Measurements from ENCODE around the gene ARHGEF1. TPM values are rescaled to one million over a fixed set of nuclear protein-coding genes. Genes with fewer than 3 reads are reported as not detected.

The ARHGEF1 gene
- total and polyA plus RNA-seq, 2 donors: 20.1 to 59.2 TPM

DNA sequence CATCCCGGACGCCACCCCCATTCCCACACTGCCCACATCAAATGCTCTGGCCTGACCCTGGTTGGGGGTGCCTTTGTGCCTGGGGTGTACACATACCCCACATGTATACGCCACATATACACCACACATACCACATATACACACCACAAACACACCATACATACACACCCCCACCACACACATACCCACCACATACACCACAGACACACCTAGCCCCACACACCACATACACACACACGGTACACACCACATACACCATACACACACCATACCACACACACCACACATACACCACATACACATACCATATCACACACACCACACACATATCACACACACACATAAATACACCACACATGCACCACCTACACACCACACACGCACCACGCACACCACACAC is 35.1 kb downstream of the ARHGEF1 start:
- Histone ChIP-seq H3K4me1 (ENCODE audit: insufficient read depth) (no peaks in the 10 kb centered on the region), H3K27ac (ENCODE audit: low read depth) (no peak overlapping the region), H3K4me3 (ENCODE audit: low read depth, low read length) (no peak overlapping the region), H3K36me3 (ENCODE audit: insufficient read depth) (no peaks in the 10 kb centered on the region)
- WGBS: 83% methylated on average over 6 of the region's 6 CpGs
- DNase-seq (ENCODE audit: extremely low spot score): no peak

DNA sequence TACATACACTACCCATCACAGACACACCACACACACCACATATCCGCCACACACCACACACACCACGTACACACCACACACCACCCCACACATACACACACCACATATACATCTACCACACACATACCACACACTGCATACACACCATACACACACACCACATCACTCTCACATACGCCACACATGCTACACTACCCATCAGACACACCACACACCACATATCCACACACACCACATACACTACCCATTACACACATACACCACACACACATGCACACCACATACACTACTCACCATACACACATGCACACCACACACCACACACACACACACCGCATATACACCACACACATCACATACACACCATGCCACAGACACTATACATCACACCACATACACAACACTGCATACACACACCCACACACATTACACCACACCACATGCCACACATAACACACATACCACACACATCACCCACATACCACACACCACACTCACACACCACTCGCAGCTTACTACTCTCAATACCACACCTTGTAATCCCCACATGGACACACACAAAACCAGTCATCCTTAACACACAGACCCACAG is 35.8 kb downstream of the ARHGEF1 start:
- 86% methylated on average over 5 of the region's 5 CpGs for WGBS
- Histone ChIP-seq H3K4me1 (ENCODE audit: insufficient read depth) (no peaks in the 10 kb centered on the region), H3K36me3 (ENCODE audit: insufficient read depth) (no peaks in the 10 kb centered on the region), H3K27ac (ENCODE audit: low read depth) (no peak overlapping the region), H3K4me3 (ENCODE audit: low read depth, low read length) (no peak overlapping the region)
- DNase-seq (ENCODE audit: extremely low spot score): no peak

DNA sequence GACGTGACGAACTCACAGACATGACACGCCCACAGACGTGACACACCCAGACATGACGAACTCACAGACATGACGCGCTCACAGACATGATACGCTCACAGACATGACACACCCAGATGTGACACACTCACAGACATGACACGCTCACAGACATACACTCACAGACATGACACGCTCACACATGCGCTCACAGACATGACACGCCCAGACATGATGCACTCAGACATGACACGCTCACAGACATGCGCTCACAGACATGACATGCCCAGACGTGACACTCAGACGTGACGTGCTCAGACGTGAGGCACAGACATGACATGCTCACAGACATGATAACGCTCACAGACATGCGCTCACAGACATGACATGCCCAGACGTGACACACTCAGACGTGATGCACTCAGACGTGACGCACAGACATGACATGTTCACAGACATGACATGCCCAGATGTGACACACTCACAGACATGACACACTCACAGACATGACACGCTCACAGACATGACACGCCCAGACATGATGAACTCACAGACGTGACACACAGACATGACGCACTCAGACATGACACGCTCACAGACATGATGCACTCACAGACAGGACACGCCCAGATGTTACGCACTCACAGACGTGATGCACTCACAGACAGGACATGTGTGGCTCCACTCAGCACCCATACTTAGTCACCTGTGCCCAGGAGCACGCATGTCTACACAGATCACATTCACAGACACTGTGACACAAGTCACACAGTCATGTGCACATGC is 37.1 kb downstream of the ARHGEF1 start:
- no peak for DNase-seq (ENCODE audit: extremely low spot score)
- no peak overlapping the region for H3K4me3 ChIP-seq (ENCODE audit: low read depth, low read length)
- WGBS: 86% methylated on average over 33 of the region's 33 CpGs

DNA sequence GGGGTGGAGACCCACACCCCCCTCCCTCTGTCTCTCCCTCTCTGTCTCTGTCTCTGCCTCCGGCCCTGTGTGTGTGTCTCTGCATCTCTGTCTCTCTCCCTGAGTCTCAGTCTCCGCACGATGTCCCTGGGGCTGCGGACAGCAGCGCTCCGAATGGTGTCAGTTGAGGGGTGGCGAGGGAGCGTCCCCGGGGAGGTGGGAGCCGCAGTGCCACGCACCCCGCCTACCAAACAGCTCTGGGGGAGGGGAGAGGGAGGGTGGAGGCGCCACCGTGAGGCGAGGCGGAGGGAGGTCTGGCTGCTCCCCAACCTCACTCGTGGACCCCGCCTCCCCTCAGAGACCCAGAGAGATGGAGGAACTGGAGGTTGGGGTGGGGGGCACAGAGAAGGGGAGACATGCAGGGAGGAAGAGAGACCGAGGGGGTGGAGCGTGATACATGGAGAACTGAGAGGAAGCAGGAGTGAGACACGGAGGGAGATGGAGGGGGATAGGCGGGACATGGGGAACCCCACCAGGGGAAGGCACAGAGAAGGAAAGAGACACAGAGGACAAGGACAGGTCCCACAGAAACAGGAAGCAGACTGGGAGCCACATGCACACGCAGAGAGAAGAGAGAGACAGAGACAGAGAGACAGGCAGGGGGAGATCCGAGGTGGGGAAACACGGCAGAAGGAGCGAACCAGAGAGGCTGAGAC is 38.0 kb downstream of the ARHGEF1 start:
- H3K4me3 ChIP-seq (ENCODE audit: low read depth, low read length): no peak overlapping the region
- 7% methylated on average over 26 of the region's 26 CpGs for WGBS
- DNase-seq (ENCODE audit: extremely low spot score): no peak

More for the DNA sequence above, 37.1 kb downstream of the ARHGEF1 start:
- no peaks in the 10 kb centered on the region for H3K36me3 ChIP-seq (ENCODE audit: insufficient read depth)
- H3K27ac ChIP-seq (ENCODE audit: low read depth): no peak overlapping the region
- no peaks in the 10 kb centered on the region for H3K4me1 ChIP-seq (ENCODE audit: insufficient read depth)

DNA sequence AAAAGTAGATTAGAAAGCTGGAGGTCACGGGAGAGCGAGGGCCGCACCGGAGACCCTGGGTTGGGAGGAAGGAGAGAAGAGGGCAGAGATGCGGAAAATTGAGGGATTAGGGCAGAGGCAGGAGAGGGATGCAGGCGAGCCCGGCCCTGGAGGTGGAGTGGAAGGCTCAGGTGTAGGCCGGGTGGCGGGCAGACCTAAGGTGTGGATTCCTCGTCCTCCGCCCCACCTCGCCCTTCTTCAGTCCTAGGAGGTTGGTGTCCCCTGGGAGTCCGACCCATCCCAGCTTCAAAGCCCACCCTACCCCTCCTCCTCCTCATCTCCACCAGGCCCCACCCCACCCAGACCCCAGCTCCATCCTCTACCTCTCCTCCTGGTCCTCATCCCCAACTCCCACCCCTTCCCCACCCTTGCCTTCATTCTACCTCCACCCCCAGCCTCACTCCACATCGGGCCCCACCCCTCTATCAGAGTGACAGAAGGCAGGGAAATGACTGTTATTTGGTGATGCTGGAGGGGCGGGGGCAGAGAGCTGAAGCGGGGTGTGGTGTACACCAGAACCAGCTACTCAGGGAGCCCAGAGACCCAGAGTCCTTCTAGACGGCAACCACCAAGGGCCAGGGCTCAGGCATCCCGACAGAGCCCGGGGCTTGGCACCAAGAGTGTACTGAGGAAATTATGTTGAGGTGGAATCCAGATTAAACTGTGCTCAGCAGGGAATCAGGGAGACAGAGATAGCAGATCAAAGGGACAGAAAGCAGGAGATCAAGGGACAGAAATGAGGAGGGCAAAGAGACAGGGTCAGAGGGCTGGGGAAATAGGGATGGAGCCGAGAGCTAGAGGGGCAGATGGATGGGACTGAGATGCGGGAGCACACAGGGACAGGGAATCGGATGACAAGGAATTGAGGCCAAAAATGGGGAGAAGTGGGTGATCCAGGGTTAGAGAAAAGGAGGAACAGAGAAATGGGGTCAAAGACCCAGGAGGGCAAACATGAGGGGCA is 38.9 kb downstream of the ARHGEF1 start:
- WGBS: 8% methylated on average over 22 of the region's 22 CpGs
- H3K27ac ChIP-seq (ENCODE audit: low read depth): no peak overlapping the region
- H3K4me1 ChIP-seq (ENCODE audit: insufficient read depth): no peaks in the 10 kb centered on the region
- no peak for DNase-seq (ENCODE audit: extremely low spot score)
- H3K4me3 ChIP-seq (ENCODE audit: low read depth, low read length): no peak overlapping the region
- no peaks in the 10 kb centered on the region for H3K36me3 ChIP-seq (ENCODE audit: insufficient read depth)

More for the DNA sequence above, 38.0 kb downstream of the ARHGEF1 start:
- H3K27ac ChIP-seq (ENCODE audit: low read depth): no peak overlapping the region
- H3K4me1 ChIP-seq (ENCODE audit: insufficient read depth): no peaks in the 10 kb centered on the region
- no peaks in the 10 kb centered on the region for H3K36me3 ChIP-seq (ENCODE audit: insufficient read depth)

DNA sequence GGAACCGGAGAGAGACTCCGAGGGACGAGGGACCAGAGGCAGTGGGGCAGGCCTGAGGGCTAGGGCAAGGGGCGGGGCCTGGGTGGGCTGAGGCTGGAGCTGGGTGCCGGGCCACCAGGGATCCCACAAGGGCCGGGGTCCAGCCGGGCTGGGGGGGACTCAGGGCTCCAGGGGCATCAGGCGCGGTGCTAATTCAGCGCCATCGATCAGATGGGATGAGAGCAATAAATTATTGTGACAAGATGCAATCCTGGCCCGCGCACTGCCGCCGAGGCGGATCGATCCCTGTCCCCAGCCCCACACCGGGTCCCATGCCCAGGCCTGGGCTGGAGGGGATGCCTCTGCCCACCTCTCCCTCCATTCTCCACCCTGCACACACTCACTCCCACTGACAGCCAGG is 39.6 kb downstream of the ARHGEF1 start:
- no peak for DNase-seq (ENCODE audit: extremely low spot score)
- WGBS: 9% methylated on average over 18 of the region's 18 CpGs

DNA sequence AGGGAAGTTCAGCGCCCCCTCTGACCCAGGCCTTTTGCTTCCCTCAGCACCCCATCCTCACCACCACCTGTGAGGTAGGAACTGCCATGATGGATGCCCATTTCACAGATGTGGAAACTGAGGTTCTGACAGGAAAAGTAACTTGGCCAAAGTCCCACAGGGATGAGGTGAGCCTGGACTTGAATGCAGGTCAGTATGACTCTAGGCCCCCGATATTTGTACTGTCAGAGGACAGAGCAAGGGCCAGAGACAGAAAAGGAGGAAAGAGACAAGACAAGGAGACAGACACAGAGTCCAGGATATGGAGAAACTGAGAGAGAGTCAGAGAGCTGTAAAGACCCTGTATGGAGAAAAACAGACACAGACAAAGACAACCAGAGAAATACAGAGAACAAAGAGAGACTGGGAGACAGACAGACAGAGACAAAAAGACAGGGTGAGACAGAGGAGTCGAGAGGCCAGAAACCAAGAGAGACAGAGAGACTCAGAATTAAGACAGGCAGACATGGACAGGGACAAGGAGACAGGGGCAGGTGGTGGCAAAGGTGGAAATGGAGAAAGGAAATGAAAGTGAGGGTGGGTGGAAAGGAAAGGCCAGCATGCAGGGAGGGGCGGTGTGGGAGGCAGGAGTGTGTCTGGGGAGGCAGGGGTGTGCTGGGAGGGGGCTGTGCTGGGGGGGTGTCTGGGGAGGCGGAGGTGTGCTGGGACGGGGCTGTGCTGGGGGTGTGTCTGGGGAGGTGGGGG is 40.2 kb downstream of the ARHGEF1 start:
- Histone ChIP-seq H3K4me3 (ENCODE audit: low read depth, low read length) (no peak overlapping the region), H3K36me3 (ENCODE audit: insufficient read depth) (no peaks in the 10 kb centered on the region), H3K4me1 (ENCODE audit: insufficient read depth) (peaks cover 1% of the 10 kb centered on the region), H3K27ac (ENCODE audit: low read depth) (no peak overlapping the region)
- no peak for DNase-seq (ENCODE audit: extremely low spot score)
- 23% methylated on average over 6 of the region's 6 CpGs for WGBS

More for the DNA sequence above, 39.6 kb downstream of the ARHGEF1 start:
- no peak overlapping the region for H3K4me3 ChIP-seq (ENCODE audit: low read depth, low read length)
- H3K27ac ChIP-seq (ENCODE audit: low read depth): no peak overlapping the region
- H3K4me1 ChIP-seq (ENCODE audit: insufficient read depth): no peaks in the 10 kb centered on the region
- no peaks in the 10 kb centered on the region for H3K36me3 ChIP-seq (ENCODE audit: insufficient read depth)

DNA sequence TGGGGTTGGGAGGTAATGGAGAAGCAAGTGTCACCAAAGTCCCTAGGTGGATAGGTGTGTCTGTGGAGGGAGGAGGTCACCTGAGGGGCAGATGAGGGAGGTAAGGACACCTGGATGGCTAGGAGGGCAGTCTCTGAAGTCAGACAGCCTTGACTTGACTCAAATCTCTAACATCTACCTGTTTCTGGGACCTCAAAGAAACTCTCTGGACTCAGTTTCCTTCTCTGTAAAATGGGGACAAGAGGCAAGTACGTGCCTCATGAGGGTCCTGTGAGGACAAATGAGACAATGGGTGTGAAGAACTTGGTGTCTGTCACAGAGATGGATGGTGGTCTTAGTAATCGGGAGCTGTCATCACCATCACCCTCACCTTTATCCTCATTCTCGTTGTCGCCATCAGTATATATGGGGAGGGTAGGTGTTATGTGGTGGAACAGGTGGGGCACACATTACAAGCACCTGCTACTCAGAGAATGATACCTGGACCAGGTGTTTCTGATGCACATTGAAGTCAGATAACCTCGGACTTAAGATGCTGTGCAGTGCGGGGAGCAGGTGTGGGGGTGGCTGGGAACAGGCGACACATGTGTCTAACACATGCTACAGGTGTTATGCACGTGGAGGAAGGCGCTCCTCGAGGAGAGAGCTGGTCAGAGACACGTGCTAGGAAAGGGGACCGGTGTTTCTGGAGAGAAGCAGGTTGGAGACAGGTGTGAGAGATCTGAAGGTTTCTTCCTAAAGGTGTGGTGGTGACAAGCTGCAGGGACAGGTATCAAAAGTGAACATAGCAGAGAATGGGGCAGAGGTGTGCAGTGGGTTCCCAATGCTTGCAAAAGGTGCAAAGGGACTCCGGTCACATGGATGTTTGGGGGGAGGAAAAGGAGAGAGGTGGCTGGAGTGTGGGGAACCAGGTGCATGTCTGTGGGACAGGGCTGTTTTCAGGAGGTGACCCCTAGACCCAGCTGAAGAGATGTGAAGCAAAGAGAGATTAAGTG is 41.5 kb downstream of the ARHGEF1 start:
- H3K36me3 ChIP-seq (ENCODE audit: insufficient read depth): no peaks in the 10 kb centered on the region
- DNase-seq (ENCODE audit: extremely low spot score): no peak
- 41% methylated on average over 13 of the region's 13 CpGs for WGBS

DNA sequence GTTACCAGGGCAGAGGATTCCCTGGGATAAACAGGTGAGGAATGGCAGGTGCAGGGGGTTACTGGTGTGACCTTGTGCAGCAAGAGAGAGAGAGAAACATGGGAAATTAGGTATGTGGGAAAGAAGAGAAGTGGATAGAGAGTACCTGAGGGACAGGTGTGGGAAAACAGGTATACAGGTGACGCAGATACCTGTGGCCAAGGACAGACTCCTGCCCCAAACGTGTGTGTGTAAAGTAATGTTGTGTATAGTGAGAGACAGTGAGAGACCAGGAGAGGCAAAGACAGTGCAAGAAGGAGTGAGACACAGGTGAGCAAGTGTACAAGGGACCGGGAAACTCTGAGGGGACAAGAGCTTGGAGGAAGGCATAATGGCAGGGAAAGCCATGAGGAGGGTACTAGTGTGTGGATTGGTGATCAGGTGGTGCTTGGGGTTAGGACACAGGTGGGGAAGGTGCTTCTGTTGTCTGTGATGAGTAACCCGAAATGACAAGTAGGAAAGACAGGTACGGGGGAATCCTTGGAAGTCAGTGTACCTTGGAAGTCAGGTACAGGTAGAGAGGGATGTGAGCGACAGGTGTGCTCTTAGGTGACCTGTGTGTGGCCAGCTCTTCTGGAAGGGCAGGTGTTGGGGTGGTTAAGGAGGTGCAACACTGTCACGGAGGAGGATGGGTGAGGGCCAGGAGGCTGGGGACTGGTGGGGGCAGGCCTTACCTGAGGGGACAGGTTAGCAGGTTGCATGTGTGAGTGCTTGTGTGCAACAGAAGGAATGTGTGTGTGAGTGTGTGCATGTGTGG is 42.4 kb downstream of the ARHGEF1 start:
- DNase-seq (ENCODE audit: extremely low spot score): no peak
- H3K4me1 ChIP-seq (ENCODE audit: insufficient read depth): peaks cover 2% of the 10 kb centered on the region
- no peak overlapping the region for H3K27ac ChIP-seq (ENCODE audit: low read depth)
- no peaks in the 10 kb centered on the region for H3K36me3 ChIP-seq (ENCODE audit: insufficient read depth)
- no peak overlapping the region for H3K4me3 ChIP-seq (ENCODE audit: low read depth, low read length)
- 40% methylated on average over 7 of the region's 7 CpGs for WGBS

More for the DNA sequence above, 41.5 kb downstream of the ARHGEF1 start:
- no peak overlapping the region for H3K4me3 ChIP-seq (ENCODE audit: low read depth, low read length)
- no peak overlapping the region for H3K27ac ChIP-seq (ENCODE audit: low read depth)
- H3K4me1 ChIP-seq (ENCODE audit: insufficient read depth): peaks cover 2% of the 10 kb centered on the region

DNA sequence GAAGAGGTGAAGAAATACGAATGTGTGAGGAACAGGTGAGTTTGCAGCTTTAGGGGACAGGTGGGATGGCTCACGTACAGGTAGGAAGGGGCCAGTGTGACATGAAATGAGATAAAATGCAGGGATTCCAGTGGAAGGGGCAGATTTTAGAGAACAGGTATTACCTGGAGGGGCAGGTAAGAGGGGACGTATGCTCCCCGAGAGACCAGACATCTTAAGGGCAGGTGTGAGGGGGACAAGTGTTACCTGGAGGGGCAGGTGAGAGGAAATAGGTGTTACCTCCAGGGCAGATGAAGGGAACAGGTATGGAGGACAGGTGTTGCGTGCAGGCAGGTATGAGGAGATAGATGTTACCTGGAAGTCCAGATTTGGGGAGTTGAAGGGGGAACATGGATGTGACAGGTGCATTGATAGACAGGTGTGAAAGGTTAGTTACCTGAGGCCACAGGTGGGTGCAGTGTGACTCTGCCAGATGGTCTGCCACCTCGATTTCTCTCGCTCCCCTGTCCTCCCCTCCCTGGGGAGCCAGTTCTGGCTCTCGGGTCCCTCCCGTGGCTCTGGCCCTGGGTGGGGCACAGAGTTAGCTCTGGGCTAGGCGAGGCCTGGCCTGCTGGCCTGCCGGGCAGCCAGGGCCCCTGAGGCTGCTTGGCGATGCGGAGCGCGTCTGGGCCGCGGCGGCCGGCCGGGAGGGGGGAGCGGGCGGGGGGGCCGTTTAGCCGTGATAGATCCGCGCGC is 43.2 kb downstream of the ARHGEF1 start:
- WGBS: 15% methylated on average over 27 of the region's 27 CpGs
- DNase-seq (ENCODE audit: extremely low spot score): no peak
- Histone ChIP-seq H3K36me3 (ENCODE audit: insufficient read depth) (no peaks in the 10 kb centered on the region), H3K4me3 (ENCODE audit: low read depth, low read length) (no peak overlapping the region), H3K27ac (ENCODE audit: low read depth) (no peak overlapping the region), H3K4me1 (ENCODE audit: insufficient read depth) (peaks cover 2% of the 10 kb centered on the region)

Data from urinary bladder (tissue), 4 donors.